HG02798 (cell line): ENCODE results near the gene BMP8A.
"Not testable (repeated sequence)": the region's sequence is repeated elsewhere in the genome, so short reads cannot be mapped to it uniquely, and the experiment has no call there.

Source experiments
- ATAC-seq: cut with Tn5 transposase; IDR thresholded peaks from one replicate; pipeline ENCODE4 v1.9.1; 2021; ENCODE audit warnings: mild to moderate bottlenecking; ENCODE audit not compliant: unreplicated experiment, poor library complexity

Gene BMP8A

GRCh38 chr1:39491146-39491921 is at the start of gene BMP8A:
BMP8A (plus strand) TSS chr1:39491636; CDS start chr1:39491992, 356 bp downstream.
- ATAC-seq, result peak; percentile 82

GRCh38 chr1:39441797-39442196 is 49.6 kb upstream of the BMP8A start:
- no peak for ATAC-seq

- ATAC-seq, result no peak
These were observed 45.9 kb upstream of the BMP8A start for GRCh38 chr1:39445573-39445972.

GRCh38 chr1:39446986-39447567 is 44.4 kb upstream of the BMP8A start:
- no peak for ATAC-seq

GRCh38 chr1:39450041-39450440 is 41.4 kb upstream of the BMP8A start:
- ATAC-seq, result not testable (repeated sequence)

GRCh38 chr1:39450956-39451606 is 40.4 kb upstream of the BMP8A start:
- no peak for ATAC-seq

GRCh38 chr1:39452081-39452480 is 39.4 kb upstream of the BMP8A start:
- ATAC-seq, result no peak

- ATAC-seq, result no peak
These were observed 38.9 kb upstream of the BMP8A start for GRCh38 chr1:39452540-39452939.

- no peak for ATAC-seq
These were observed 37.8 kb upstream of the BMP8A start for GRCh38 chr1:39453603-39454002.

- ATAC-seq, result no peak
These were observed 32.4 kb upstream of the BMP8A start for GRCh38 chr1:39458991-39459390.

GRCh38 chr1:39462074-39462473 is 29.4 kb upstream of the BMP8A start:
- no peak for ATAC-seq

GRCh38 chr1:39466413-39467107 is 24.9 kb upstream of the BMP8A start:
- no peak for ATAC-seq

GRCh38 chr1:39467108-39467720 is 24.2 kb upstream of the BMP8A start:
- ATAC-seq, result not testable (repeated sequence)

GRCh38 chr1:39469150-39469549 is 22.3 kb upstream of the BMP8A start:
- ATAC-seq, result no peak

GRCh38 chr1:39470040-39470439 is 21.4 kb upstream of the BMP8A start:
- ATAC-seq, result no peak

GRCh38 chr1:39472826-39473225 is 18.6 kb upstream of the BMP8A start:
- no peak for ATAC-seq

GRCh38 chr1:39473324-39473723 is 18.1 kb upstream of the BMP8A start:
- ATAC-seq, result no peak

- no peak for ATAC-seq
These were observed 16.6 kb upstream of the BMP8A start for GRCh38 chr1:39474810-39475209.

GRCh38 chr1:39475551-39475950 is 15.9 kb upstream of the BMP8A start:
- not testable (repeated sequence) for ATAC-seq

- ATAC-seq, result no peak
These were observed 13.1 kb upstream of the BMP8A start for GRCh38 chr1:39478126-39478915.
